Ishikawa (cell line): ENCODE data around the gene SEMA3B.

ENCODE experiments used
- EGR1 ChIP-seq: IDR thresholded peaks from 2 replicates; pipeline ENCODE4 v1.6.1; 2012
- RAD21 ChIP-seq: IDR thresholded peaks from 2 replicates; pipeline ENCODE4 v1.6.1; 2012; ENCODE audit warnings: low read depth
- TCF12 ChIP-seq: IDR thresholded peaks from 2 replicates; pipeline ENCODE4 v1.6.1; 2012; ENCODE audit warnings: low read depth
- YY1 ChIP-seq: IDR thresholded peaks from 2 replicates; pipeline ENCODE4 v1.6.1; 2012; ENCODE audit warnings: low read depth
- TF ChIP-seq, protein P1 (sequence below): IDR thresholded peaks from 2 replicates; pipeline ENCODE4 v1.6.1; 2012
- TF ChIP-seq, protein P2 (sequence below): IDR thresholded peaks from 2 replicates; pipeline ENCODE4 v1.6.1; 2012

DNA sequence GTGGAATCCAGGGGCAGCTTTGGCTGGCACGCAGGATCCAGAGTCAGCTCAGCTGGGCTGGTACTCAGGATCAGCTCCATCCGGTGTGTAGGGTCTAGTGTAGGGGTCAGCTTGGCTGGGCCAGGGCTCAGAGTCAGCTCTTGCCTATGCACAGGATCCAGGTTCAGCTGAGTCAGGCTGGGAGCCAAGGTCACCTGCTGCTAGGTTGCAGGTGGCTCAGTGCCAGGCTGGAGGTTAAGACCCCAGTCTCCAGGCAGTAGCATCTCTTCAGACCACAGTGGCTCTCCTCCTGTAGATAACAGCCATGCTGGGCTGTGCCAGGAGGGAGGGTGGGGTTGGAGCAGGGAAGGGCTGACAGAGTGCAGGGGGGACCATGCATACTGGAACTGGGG, 28.4 kb downstream of the SEMA3B start:
- no peak for TF ChIP-seq RAD21
- TF ChIP-seq, protein P1, sequence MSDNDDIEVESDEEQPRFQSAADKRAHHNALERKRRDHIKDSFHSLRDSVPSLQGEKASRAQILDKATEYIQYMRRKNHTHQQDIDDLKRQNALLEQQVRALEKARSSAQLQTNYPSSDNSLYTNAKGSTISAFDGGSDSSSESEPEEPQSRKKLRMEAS: no peak
- TF ChIP-seq TCF12: no peak
- no peak for TF ChIP-seq EGR1
- no peak for TF ChIP-seq YY1
- TF ChIP-seq, protein P2, sequence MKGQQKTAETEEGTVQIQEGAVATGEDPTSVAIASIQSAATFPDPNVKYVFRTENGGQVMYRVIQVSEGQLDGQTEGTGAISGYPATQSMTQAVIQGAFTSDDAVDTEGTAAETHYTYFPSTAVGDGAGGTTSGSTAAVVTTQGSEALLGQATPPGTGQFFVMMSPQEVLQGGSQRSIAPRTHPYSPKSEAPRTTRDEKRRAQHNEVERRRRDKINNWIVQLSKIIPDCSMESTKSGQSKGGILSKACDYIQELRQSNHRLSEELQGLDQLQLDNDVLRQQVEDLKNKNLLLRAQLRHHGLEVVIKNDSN: no peak
